ENCODE data around the gene SLC6A1.

Gene SLC6A1

GRCh38 chr3:10988991-10989484, 3.5 kb upstream of the SLC6A1 start:
- no peak for DNase-seq (ENCODE audit: low read depth, low spot score)

GRCh38 chr3:10992943-10993728, 588 bp downstream of the SLC6A1 start:
- DNase-seq (ENCODE audit: low read depth, low spot score) = no peak
- H3K27ac ChIP-seq = no peak overlapping the region

More at GRCh38 chr3:10988991-10989484, 3.5 kb upstream of the SLC6A1 start:
- no peak overlapping the region for H3K27ac ChIP-seq

GRCh38 chr3:10993729-10994065, 1.1 kb downstream of the SLC6A1 start:
- no peak for DNase-seq (ENCODE audit: low read depth, low spot score)
- H3K27ac ChIP-seq = no peak overlapping the region

GRCh38 chr3:10994306-10994705, 1.8 kb downstream of the SLC6A1 start:
- H3K27ac ChIP-seq = no peak overlapping the region
- DNase-seq (ENCODE audit: low read depth, low spot score) = no peak

GRCh38 chr3:10995871-10996270, 3.3 kb downstream of the SLC6A1 start:
- no peak overlapping the region for H3K27ac ChIP-seq

GRCh38 chr3:10996345-10997013, 3.9 kb downstream of the SLC6A1 start:
- no peak overlapping the region for H3K27ac ChIP-seq
- no peak for DNase-seq (ENCODE audit: low read depth, low spot score)

More at GRCh38 chr3:10995871-10996270, 3.3 kb downstream of the SLC6A1 start:
- no peak for DNase-seq (ENCODE audit: low read depth, low spot score)

GRCh38 chr3:10997196-10997595, 4.6 kb downstream of the SLC6A1 start:
- H3K27ac ChIP-seq = no peak overlapping the region
- DNase-seq (ENCODE audit: low read depth, low spot score) = no peak

- no peak overlapping the region for H3K27ac ChIP-seq
- DNase-seq (ENCODE audit: low read depth, low spot score) = no peak
Measured at GRCh38 chr3:10998542-10998941, 6.0 kb downstream of the SLC6A1 start.

- DNase-seq (ENCODE audit: low read depth, low spot score) = no peak
- no peak overlapping the region for H3K27ac ChIP-seq
Measured at GRCh38 chr3:10999221-11000107, 6.9 kb downstream of the SLC6A1 start.

GRCh38 chr3:11000528-11000927, 8.0 kb downstream of the SLC6A1 start:
- H3K27ac ChIP-seq = no peak overlapping the region
- no peak for DNase-seq (ENCODE audit: low read depth, low spot score)

- no peak overlapping the region for H3K27ac ChIP-seq
- DNase-seq (ENCODE audit: low read depth, low spot score) = no peak
Measured at GRCh38 chr3:11001020-11001657, 8.6 kb downstream of the SLC6A1 start.

- H3K27ac ChIP-seq = no peak overlapping the region
- DNase-seq (ENCODE audit: low read depth, low spot score) = no peak
Measured at GRCh38 chr3:11001658-11002021, 9.1 kb downstream of the SLC6A1 start.

- no peak for DNase-seq (ENCODE audit: low read depth, low spot score)
- H3K27ac ChIP-seq = no peak overlapping the region
Measured at GRCh38 chr3:11002371-11002807, 9.8 kb downstream of the SLC6A1 start.

GRCh38 chr3:11004563-11004962, 12.0 kb downstream of the SLC6A1 start:
- H3K27ac ChIP-seq = no peak overlapping the region

GRCh38 chr3:11005686-11006256, 13.2 kb downstream of the SLC6A1 start:
- peak; percentile 71 for DNase-seq (ENCODE audit: low read depth, low spot score)
- no peak overlapping the region for H3K27ac ChIP-seq

More at GRCh38 chr3:11004563-11004962, 12.0 kb downstream of the SLC6A1 start:
- no peak for DNase-seq (ENCODE audit: low read depth, low spot score)

GRCh38 chr3:11006986-11007933, 14.7 kb downstream of the SLC6A1 start:
- no peak for DNase-seq (ENCODE audit: low read depth, low spot score)
- no peak overlapping the region for H3K27ac ChIP-seq

- no peak overlapping the region for H3K27ac ChIP-seq
- no peak for DNase-seq (ENCODE audit: low read depth, low spot score)
Measured at GRCh38 chr3:11009898-11010297, 17.4 kb downstream of the SLC6A1 start.

- DNase-seq (ENCODE audit: low read depth, low spot score) = no peak
- H3K27ac ChIP-seq = no peak overlapping the region
Measured at GRCh38 chr3:11010426-11011165, 18.0 kb downstream of the SLC6A1 start.
